ENCODE data around the gene UST.
"Not testable (repeated sequence)": the region's sequence is repeated elsewhere in the genome, so short reads cannot be mapped to it uniquely, and the experiment has no call there.

UST gene

GRCh38 chr6:148760568-148761526 is 14.0 kb downstream of the UST start:
- no peak for TF ChIP-seq CTCF (IDR thresholded peaks at IDR 0.05)
- Histone ChIP-seq H3K4me3 (ENCODE audit: low read depth, low read length) (peak overlapping the region; percentile 18), H3K36me3 (ENCODE audit: control insufficient read depth, insufficient read depth, low read length) (no peaks in the 10 kb centered on the region), H3K4me2 (ENCODE audit: low read length) (peak overlapping the region; percentile 21), H3K9ac (no peak overlapping the region), H2AFZ (peak overlapping the region; percentile 54), H3K79me2 (peaks cover 15% of the 10 kb centered on the region), H3K4me1 (peaks cover 3% of the 10 kb centered on the region), H3K27ac (peak overlapping the region; percentile 1), H3K9me3 (ENCODE audit: control insufficient read depth, low read length) (no peaks in the 10 kb centered on the region), H3K27me3 (ENCODE audit: control insufficient read depth, insufficient read depth, low read length) (no peaks in the 10 kb centered on the region)

GRCh38 chr6:148761527-148762011 is 14.7 kb downstream of the UST start:
- Histone ChIP-seq H3K4me3 (ENCODE audit: low read depth, low read length) (no peak overlapping the region), H3K4me2 (ENCODE audit: low read length) (peak overlapping the region; percentile 21), H3K79me2 (peaks cover 15% of the 10 kb centered on the region), H3K4me1 (peaks cover 3% of the 10 kb centered on the region), H2AFZ (peak overlapping the region; percentile 54), H3K9ac (no peak overlapping the region), H3K27ac (no peak overlapping the region), H3K36me3 (ENCODE audit: control insufficient read depth, insufficient read depth, low read length) (no peaks in the 10 kb centered on the region), H3K9me3 (ENCODE audit: control insufficient read depth, low read length) (no peaks in the 10 kb centered on the region), H3K27me3 (ENCODE audit: control insufficient read depth, insufficient read depth, low read length) (no peaks in the 10 kb centered on the region)
- TF ChIP-seq CTCF (IDR thresholded peaks at IDR 0.05) = no peak

GRCh38 chr6:148762231-148762630 is 15.4 kb downstream of the UST start:
- Histone ChIP-seq H3K27me3 (ENCODE audit: control insufficient read depth, insufficient read depth, low read length) (no peaks in the 10 kb centered on the region), H2AFZ (no peak overlapping the region), H3K4me1 (peaks cover 3% of the 10 kb centered on the region), H3K4me2 (ENCODE audit: low read length) (no peak overlapping the region), H3K9me3 (ENCODE audit: control insufficient read depth, low read length) (no peaks in the 10 kb centered on the region), H3K36me3 (ENCODE audit: control insufficient read depth, insufficient read depth, low read length) (no peaks in the 10 kb centered on the region), H3K9ac (no peak overlapping the region), H3K79me2 (peaks cover 12% of the 10 kb centered on the region), H3K27ac (no peak overlapping the region), H3K4me3 (ENCODE audit: low read depth, low read length) (no peak overlapping the region)
- TF ChIP-seq CTCF (IDR thresholded peaks at IDR 0.05) = no peak

GRCh38 chr6:148764259-148765020 is 17.6 kb downstream of the UST start:
- H3K27ac ChIP-seq; H3K36me3 ChIP-seq (ENCODE audit: control insufficient read depth, insufficient read depth, low read length); H3K4me2 ChIP-seq (ENCODE audit: low read length); H3K9me3 ChIP-seq (ENCODE audit: control insufficient read depth, low read length); H3K4me1 ChIP-seq; H2AFZ ChIP-seq; H3K4me3 ChIP-seq (ENCODE audit: low read depth, low read length); H3K79me2 ChIP-seq; H3K27me3 ChIP-seq (ENCODE audit: control insufficient read depth, insufficient read depth, low read length); H3K9ac ChIP-seq: not testable (repeated sequence)

Measured in parathyroid adenoma (tissue), 2 donors.